SK-N-SH treated with all-trans-retinoic acid at 6 μM for 48 hours (cell line): Measurements from ENCODE around the gene PRDM15.

ENCODE experiments used
- ATAC-seq: fragments of 200-7000 bp; cut with Tn5 transposase; 3 replicates; pipeline ENCODE4 v1.9.1; 2020; ENCODE audit warnings: mild to moderate bottlenecking, moderate library complexity
- ARNTL ChIP-seq: fragments of 450-650 bp; formaldehyde crosslinking; IDR thresholded peaks from 2 replicates; pipeline ENCODE4 v1.5.0; 2020; ENCODE audit warnings: low read depth, mild to moderate bottlenecking, moderate library complexity, borderline replicate concordance
- BACH2 ChIP-seq: fragments of 250-450 bp; sonication (Bioruptor Pico); IDR thresholded peaks from 2 replicates; pipeline ENCODE4 v1.9.0; 2021; ENCODE audit warnings: mild to moderate bottlenecking, borderline replicate concordance
- CSDC2 ChIP-seq: fragments of 250-450 bp; sonication (Bioruptor Pico); IDR thresholded peaks from 2 replicates; pipeline ENCODE4 v1.5.0; 2020; ENCODE audit warnings: mild to moderate bottlenecking, moderate library complexity
- GLIS3 ChIP-seq: fragments of 250-450 bp; sonication (Bioruptor Pico); IDR thresholded peaks from 2 replicates; pipeline ENCODE4 v1.5.0; 2020; ENCODE audit warnings: mild to moderate bottlenecking, moderate library complexity
- ISL1 ChIP-seq: fragments of 250-450 bp; sonication (Bioruptor Pico); IDR thresholded peaks from 2 replicates; pipeline ENCODE4 v2.1.2; 2022; ENCODE audit warnings: mild to moderate bottlenecking, moderate library complexity
- OSR1 ChIP-seq: fragments of 250-450 bp; sonication (Bioruptor Pico); IDR thresholded peaks from 2 replicates; pipeline ENCODE4 v1.8.0; 2022; ENCODE audit warnings: moderate library complexity, mild to moderate bottlenecking, inconsistent platforms
- PPARA ChIP-seq: fragments of 250-450 bp; sonication (Bioruptor Pico); IDR thresholded peaks from 2 replicates; pipeline ENCODE4 v1.5.0; 2020; ENCODE audit warnings: mild to moderate bottlenecking, borderline replicate concordance
- RARB ChIP-seq: fragments of 250-450 bp; sonication (Bioruptor Pico); IDR thresholded peaks from 2 replicates; pipeline ENCODE4 v1.8.0; 2021; ENCODE audit warnings: mild to moderate bottlenecking, moderate library complexity
- TCF4 ChIP-seq: fragments of 250-450 bp; sonication (Bioruptor Pico); IDR thresholded peaks from 2 replicates; pipeline ENCODE4 v1.8.0; 2021; ENCODE audit warnings: mild to moderate bottlenecking, moderate library complexity, borderline replicate concordance
- TOX ChIP-seq: fragments of 250-450 bp; sonication (Bioruptor Pico); IDR thresholded peaks from 2 replicates; pipeline ENCODE4 v1.8.0; 2021; ENCODE audit warnings: mild to moderate bottlenecking, moderate library complexity, borderline replicate concordance
- ZC3H10 ChIP-seq: fragments of 250-450 bp; sonication (Bioruptor Pico); IDR thresholded peaks from 2 replicates; pipeline ENCODE4 v1.5.1; 2021; ENCODE audit warnings: mild to moderate bottlenecking, moderate library complexity
- ZFP3 ChIP-seq: fragments of 250-450 bp; sonication (Bioruptor Pico); IDR thresholded peaks from 2 replicates; pipeline ENCODE4 v1.5.0; 2020; ENCODE audit warnings: mild to moderate bottlenecking, moderate library complexity
- ZFP30 ChIP-seq: fragments of 450-650 bp; formaldehyde crosslinking; IDR thresholded peaks from 2 replicates; pipeline ENCODE4 v1.5.0; 2022; ENCODE audit warnings: mild to moderate bottlenecking, moderate library complexity
- ZNF565 ChIP-seq: fragments of 450-650 bp; formaldehyde crosslinking; conservative IDR thresholded peaks from 2 replicates; pipeline ENCODE4 v1.5.0; 2020; ENCODE audit warnings: low read depth, mild to moderate bottlenecking, moderate library complexity
- ZNF70 ChIP-seq: fragments of 450-650 bp; formaldehyde crosslinking; IDR thresholded peaks from 2 replicates; pipeline ENCODE4 v1.5.0; 2020; ENCODE audit warnings: mild to moderate bottlenecking, moderate library complexity
- ZNF8 ChIP-seq: fragments of 450-650 bp; formaldehyde crosslinking; IDR thresholded peaks from 2 replicates; pipeline ENCODE4 v1.5.0; 2020; ENCODE audit warnings: mild to moderate bottlenecking, moderate library complexity
- TF ChIP-seq, protein P1 (sequence below): fragments of 250-450 bp; sonication (Bioruptor Pico); IDR thresholded peaks from 2 replicates; pipeline ENCODE4 v1.8.0; 2020; ENCODE audit warnings: mild to moderate bottlenecking, moderate library complexity, borderline replicate concordance
- TF ChIP-seq, protein P2 (sequence below): fragments of 250-450 bp; sonication (Bioruptor Pico); IDR thresholded peaks from 2 replicates; pipeline ENCODE4 v1.5.1; 2021; ENCODE audit warnings: mild to moderate bottlenecking, moderate library complexity
- TF ChIP-seq, protein P3 (sequence below): fragments of 250-450 bp; sonication (Bioruptor Pico); IDR thresholded peaks from 2 replicates; pipeline ENCODE4 v1.5.0; 2020; ENCODE audit warnings: mild to moderate bottlenecking, moderate library complexity
- TF ChIP-seq, protein P4 (sequence below): fragments of 250-450 bp; sonication (Bioruptor Pico); IDR thresholded peaks from 2 replicates; pipeline ENCODE4 v1.8.0; 2021; ENCODE audit warnings: low read depth, mild to moderate bottlenecking, moderate library complexity, borderline replicate concordance
- TF ChIP-seq, protein P5 (sequence below): fragments of 250-450 bp; sonication (Bioruptor Pico); IDR thresholded peaks from 2 replicates; pipeline ENCODE4 v1.5.1; 2020; ENCODE audit warnings: low read depth, mild to moderate bottlenecking, moderate library complexity

The PRDM15 gene

DNA sequence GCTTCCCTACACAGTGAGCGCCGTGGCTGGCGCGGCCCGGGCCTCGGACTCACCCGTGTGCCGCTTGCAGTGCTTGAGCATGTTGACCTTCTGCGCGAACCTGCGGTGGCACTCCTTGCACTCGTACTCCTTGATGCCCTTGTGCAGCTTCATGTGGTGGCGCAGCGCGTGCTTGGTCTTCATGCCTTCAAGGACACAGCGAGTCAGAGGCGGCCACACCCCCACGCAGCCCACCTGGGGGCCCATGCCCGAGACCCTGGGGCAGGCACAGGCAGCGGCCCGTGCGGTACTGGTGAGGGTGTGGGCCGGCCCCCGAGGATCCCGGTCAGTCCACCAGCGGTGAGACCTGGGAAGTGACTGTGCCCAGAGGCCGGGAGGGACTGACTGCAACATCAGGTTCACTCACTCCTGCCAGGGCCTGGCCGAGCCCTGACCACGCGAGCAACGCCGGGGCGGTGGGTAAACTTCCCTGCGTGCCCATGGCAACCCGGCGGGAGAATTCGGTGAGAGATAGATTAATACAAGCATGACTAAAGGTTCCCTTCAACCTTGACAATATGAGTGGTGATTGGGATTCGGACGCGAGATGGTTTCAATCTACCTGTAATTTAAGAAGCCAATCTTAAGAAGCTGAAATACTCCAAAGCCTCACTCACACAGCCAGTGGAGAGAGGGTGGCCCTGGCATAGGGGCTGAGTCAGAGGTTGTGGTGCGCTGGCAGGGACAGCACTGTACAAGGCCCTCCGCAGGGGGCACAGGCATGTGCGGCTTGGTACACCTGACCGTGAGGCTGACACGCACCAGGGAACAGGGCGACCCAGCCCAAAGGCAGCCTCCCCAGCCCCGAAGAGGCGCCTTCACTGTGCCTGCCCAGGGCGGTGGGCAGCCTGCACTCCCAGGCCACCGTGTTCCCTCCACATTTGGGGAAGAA lies 63.2 kb downstream of the PRDM15 start:
- no peak for TF ChIP-seq OSR1 (CRISPR knock-in tag)
- no peak for TF ChIP-seq ZNF565 (CRISPR knock-in tag)
- no peak for TF ChIP-seq PPARA (CRISPR knock-in tag)
- no peak for TF ChIP-seq RARB (CRISPR knock-in tag)
- no peak for TF ChIP-seq ISL1 (CRISPR knock-in tag)
- TF ChIP-seq ZNF8: no peak
- TF ChIP-seq TCF4 (CRISPR knock-in tag): no peak
- no peak for TF ChIP-seq ZC3H10 (CRISPR knock-in tag)
- TF ChIP-seq, protein P1, sequence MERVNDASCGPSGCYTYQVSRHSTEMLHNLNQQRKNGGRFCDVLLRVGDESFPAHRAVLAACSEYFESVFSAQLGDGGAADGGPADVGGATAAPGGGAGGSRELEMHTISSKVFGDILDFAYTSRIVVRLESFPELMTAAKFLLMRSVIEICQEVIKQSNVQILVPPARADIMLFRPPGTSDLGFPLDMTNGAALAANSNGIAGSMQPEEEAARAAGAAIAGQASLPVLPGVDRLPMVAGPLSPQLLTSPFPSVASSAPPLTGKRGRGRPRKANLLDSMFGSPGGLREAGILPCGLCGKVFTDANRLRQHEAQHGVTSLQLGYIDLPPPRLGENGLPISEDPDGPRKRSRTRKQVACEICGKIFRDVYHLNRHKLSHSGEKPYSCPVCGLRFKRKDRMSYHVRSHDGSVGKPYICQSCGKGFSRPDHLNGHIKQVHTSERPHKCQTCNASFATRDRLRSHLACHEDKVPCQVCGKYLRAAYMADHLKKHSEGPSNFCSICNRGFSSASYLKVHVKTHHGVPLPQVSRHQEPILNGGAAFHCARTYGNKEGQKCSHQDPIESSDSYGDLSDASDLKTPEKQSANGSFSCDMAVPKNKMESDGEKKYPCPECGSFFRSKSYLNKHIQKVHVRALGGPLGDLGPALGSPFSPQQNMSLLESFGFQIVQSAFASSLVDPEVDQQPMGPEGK: no peak
- no peak for TF ChIP-seq ZFP3 (CRISPR knock-in tag)
- TF ChIP-seq, protein P2, sequence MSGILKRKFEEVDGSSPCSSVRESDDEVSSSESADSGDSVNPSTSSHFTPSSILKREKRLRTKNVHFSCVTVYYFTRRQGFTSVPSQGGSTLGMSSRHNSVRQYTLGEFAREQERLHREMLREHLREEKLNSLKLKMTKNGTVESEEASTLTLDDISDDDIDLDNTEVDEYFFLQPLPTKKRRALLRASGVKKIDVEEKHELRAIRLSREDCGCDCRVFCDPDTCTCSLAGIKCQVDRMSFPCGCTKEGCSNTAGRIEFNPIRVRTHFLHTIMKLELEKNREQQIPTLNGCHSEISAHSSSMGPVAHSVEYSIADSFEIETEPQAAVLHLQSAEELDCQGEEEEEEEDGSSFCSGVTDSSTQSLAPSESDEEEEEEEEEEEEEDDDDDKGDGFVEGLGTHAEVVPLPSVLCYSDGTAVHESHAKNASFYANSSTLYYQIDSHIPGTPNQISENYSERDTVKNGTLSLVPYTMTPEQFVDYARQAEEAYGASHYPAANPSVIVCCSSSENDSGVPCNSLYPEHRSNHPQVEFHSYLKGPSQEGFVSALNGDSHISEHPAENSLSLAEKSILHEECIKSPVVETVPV (CRISPR knock-in tag): no peak
- TF ChIP-seq BACH2 (CRISPR knock-in tag): no peak
- TF ChIP-seq TOX (CRISPR knock-in tag): no peak
- TF ChIP-seq ZNF70 (CRISPR knock-in tag): no peak
- TF ChIP-seq GLIS3 (CRISPR knock-in tag): no peak
- TF ChIP-seq, protein P3, sequence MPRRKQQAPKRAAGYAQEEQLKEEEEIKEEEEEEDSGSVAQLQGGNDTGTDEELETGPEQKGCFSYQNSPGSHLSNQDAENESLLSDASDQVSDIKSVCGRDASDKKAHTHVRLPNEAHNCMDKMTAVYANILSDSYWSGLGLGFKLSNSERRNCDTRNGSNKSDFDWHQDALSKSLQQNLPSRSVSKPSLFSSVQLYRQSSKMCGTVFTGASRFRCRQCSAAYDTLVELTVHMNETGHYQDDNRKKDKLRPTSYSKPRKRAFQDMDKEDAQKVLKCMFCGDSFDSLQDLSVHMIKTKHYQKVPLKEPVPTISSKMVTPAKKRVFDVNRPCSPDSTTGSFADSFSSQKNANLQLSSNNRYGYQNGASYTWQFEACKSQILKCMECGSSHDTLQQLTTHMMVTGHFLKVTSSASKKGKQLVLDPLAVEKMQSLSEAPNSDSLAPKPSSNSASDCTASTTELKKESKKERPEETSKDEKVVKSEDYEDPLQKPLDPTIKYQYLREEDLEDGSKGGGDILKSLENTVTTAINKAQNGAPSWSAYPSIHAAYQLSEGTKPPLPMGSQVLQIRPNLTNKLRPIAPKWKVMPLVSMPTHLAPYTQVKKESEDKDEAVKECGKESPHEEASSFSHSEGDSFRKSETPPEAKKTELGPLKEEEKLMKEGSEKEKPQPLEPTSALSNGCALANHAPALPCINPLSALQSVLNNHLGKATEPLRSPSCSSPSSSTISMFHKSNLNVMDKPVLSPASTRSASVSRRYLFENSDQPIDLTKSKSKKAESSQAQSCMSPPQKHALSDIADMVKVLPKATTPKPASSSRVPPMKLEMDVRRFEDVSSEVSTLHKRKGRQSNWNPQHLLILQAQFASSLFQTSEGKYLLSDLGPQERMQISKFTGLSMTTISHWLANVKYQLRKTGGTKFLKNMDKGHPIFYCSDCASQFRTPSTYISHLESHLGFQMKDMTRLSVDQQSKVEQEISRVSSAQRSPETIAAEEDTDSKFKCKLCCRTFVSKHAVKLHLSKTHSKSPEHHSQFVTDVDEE (CRISPR knock-in tag): no peak
- TF ChIP-seq, protein P4, sequence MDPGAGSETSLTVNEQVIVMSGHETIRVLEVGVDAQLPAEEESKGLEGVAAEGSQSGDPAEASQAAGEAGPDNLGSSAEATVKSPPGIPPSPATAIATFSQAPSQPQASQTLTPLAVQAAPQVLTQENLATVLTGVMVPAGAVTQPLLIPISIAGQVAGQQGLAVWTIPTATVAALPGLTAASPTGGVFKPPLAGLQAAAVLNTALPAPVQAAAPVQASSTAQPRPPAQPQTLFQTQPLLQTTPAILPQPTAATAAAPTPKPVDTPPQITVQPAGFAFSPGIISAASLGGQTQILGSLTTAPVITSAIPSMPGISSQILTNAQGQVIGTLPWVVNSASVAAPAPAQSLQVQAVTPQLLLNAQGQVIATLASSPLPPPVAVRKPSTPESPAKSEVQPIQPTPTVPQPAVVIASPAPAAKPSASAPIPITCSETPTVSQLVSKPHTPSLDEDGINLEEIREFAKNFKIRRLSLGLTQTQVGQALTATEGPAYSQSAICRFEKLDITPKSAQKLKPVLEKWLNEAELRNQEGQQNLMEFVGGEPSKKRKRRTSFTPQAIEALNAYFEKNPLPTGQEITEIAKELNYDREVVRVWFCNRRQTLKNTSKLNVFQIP (CRISPR knock-in tag): no peak
- no peak for TF ChIP-seq ARNTL (CRISPR knock-in tag)
- no peak for TF ChIP-seq ZFP30 (CRISPR knock-in tag)
- TF ChIP-seq CSDC2 (CRISPR knock-in tag): no peak
- no peak; the same call in 1 of the 3 replicates for ATAC-seq

DNA sequence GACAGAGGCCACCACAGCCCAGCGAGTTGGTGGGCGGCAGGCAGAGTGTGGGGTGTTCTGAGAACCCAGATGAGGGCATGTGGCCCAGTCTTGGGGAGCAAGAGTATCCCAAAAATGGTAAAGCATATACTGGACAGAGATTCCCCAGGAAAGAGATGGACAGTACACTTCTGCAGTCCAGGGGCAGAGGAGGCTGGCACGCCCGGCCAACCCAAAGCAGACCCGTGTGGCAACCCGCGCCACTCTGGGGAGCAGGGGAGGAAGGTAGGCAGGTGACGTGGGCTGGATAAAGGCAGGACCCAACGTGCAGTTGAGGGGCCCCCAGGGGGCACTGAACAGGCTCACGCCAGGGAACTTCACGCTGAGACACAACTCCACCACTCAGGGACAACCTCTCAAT lies 65.9 kb downstream of the PRDM15 start:
- no peak for ATAC-seq
- TF ChIP-seq, protein P5, sequence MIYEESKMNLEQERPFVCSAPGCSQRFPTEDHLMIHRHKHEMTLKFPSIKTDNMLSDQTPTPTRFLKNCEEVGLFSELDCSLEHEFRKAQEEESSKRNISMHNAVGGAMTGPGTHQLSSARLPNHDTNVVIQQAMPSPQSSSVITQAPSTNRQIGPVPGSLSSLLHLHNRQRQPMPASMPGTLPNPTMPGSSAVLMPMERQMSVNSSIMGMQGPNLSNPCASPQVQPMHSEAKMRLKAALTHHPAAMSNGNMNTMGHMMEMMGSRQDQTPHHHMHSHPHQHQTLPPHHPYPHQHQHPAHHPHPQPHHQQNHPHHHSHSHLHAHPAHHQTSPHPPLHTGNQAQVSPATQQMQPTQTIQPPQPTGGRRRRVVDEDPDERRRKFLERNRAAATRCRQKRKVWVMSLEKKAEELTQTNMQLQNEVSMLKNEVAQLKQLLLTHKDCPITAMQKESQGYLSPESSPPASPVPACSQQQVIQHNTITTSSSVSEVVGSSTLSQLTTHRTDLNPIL (CRISPR knock-in tag): no peak
- no peak for TF ChIP-seq BACH2 (CRISPR knock-in tag)

DNA sequence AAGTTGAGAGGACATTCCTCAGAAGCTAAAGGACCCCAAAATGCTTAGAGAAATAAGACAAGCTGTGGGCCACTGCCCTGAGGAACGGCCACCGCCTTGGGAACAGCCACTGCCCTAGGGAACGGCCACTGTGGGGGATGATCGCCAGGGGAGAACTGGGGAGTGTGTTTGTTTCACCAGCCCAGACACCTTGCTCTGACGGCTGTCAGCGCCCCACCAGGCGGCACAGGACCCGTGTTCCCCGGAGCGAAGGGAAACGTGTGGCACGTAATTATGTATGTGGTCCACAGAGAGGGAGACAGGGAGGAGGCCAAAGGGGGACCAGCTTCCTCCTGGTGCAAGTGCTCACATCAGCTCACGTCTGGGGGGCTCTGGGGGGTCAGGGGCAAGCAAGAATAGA lies 66.5 kb downstream of the PRDM15 start:
- TF ChIP-seq ARNTL (CRISPR knock-in tag) (no peak), ZNF70 (CRISPR knock-in tag) (no peak), BACH2 (CRISPR knock-in tag) (no peak), ISL1 (CRISPR knock-in tag) (no peak), ZNF8 (no peak)

More for the DNA sequence above, 66.5 kb downstream of the PRDM15 start:
- no peak for ATAC-seq
